IMR-90 (cell line): ENCODE measurements around the gene GUCY2D. TPM values are rescaled to one million over a fixed set of nuclear protein-coding genes. Genes with fewer than 3 reads are reported as not detected.

Source experiments
- ATAC-seq: fragments of 200-7000 bp; cut with Tn5 transposase; 2 replicates; pipeline ENCODE4 v1.9.1; 2020; ENCODE audit warnings: low read depth, mild to moderate bottlenecking, moderate library complexity
- BruUV-seq: library from RNA; stranded (reverse); fragments of 400-500 nt; replicated peaks from 2 replicates; lab custom pipeline; 2021; lab: Mats Ljungman, UMichigan
- CTCF ChIA-PET: fragments of 300-600 bp; formaldehyde crosslinking; extraction: SDS; loops from one replicate; lab custom pipeline; 2021; ENCODE audit warnings: antibody characterized with exemption; lab: Yijun Ruan, JAX
- POLR2A ChIA-PET: fragments of 300-600 bp; sonication (Branson Sonifier 250); formaldehyde crosslinking; loops from one replicate; lab custom pipeline; 2022; ENCODE audit warnings: antibody characterized with exemption; ENCODE audit not compliant: unreplicated experiment; lab: Charles Lee
- DNase-seq: peaks from one replicate; pipeline ENCODE4 v3.0.0; 2013
- H2AFZ ChIP-seq: replicated peaks from 2 replicates; pipeline ENCODE3; 2013; ENCODE audit warnings: low read length, mild to moderate bottlenecking; ENCODE audit not compliant: poor library complexity
- H2AK5ac ChIP-seq: 2 replicates; pipeline ENCODE4 v1.6.1; 2013; ENCODE audit warnings: low read depth, low read length, inconsistent platforms
- H2AK9ac ChIP-seq: replicated peaks from 2 replicates; pipeline ENCODE3; 2013; ENCODE audit warnings: mild to moderate bottlenecking, low read depth, low read length, moderate library complexity; ENCODE audit not compliant: poor library complexity
- H2BK120ac ChIP-seq: 2 replicates; pipeline ENCODE4 v1.6.1; 2013; ENCODE audit warnings: low read depth, low read length, inconsistent platforms
- H2BK15ac ChIP-seq: 3 replicates; pipeline ENCODE4 v1.6.1; 2013; ENCODE audit warnings: low read depth, low read length, inconsistent platforms
- H2BK20ac ChIP-seq: 2 replicates; pipeline ENCODE4 v1.6.1; 2013; ENCODE audit warnings: low read depth, mild to moderate bottlenecking, inconsistent platforms, low read length, moderate library complexity
- H2BK5ac ChIP-seq: 2 replicates; pipeline ENCODE4 v1.6.1; 2013; ENCODE audit warnings: mild to moderate bottlenecking, low read depth, low read length, inconsistent platforms; ENCODE audit not compliant: poor library complexity, severe bottlenecking
- H3K14ac ChIP-seq: replicated peaks from 2 replicates; pipeline ENCODE4 v1.6.1; 2013; ENCODE audit warnings: low read depth, low read length, inconsistent platforms
- H3K18ac ChIP-seq: 2 replicates; pipeline ENCODE4 v1.6.1; 2013; ENCODE audit warnings: low read depth, low read length, control low read depth
- H3K23ac ChIP-seq: 2 replicates; pipeline ENCODE4 v1.6.1; 2013; ENCODE audit warnings: low read depth, low read length, inconsistent platforms
- H3K27ac ChIP-seq: 2 replicates; pipeline ENCODE4 v1.5.1; 2013; ENCODE audit warnings: mild to moderate bottlenecking, control low read depth, low read length; ENCODE audit not compliant: insufficient read depth
- H3K27me3 ChIP-seq: 2 replicates; pipeline ENCODE4 v1.6.1; 2013; ENCODE audit warnings: low read length; ENCODE audit not compliant: control insufficient read depth, insufficient read depth
- H3K36me3 ChIP-seq: 2 replicates; pipeline ENCODE4 v1.6.1; 2013; ENCODE audit warnings: low read length, mixed read lengths; ENCODE audit not compliant: control insufficient read depth, insufficient read depth
- H3K4ac ChIP-seq: 2 replicates; pipeline ENCODE4 v1.6.1; 2013; ENCODE audit warnings: low read depth, low read length, inconsistent platforms
- H3K4me1 ChIP-seq: 2 replicates; pipeline ENCODE4 v1.6.1; 2013; ENCODE audit warnings: low read length, mixed read lengths; ENCODE audit not compliant: control insufficient read depth, insufficient read depth
- H3K4me2 ChIP-seq: 2 replicates; pipeline ENCODE4 v1.6.1; 2013; ENCODE audit warnings: low read depth, mild to moderate bottlenecking, control low read depth, low read length, moderate library complexity
- H3K4me3 ChIP-seq: 2 replicates; pipeline ENCODE4 v1.5.1; 2013; ENCODE audit warnings: low read depth, mild to moderate bottlenecking, control low read depth, low read length, moderate library complexity; ENCODE audit not compliant: insufficient read depth
- H3K56ac ChIP-seq: 2 replicates; pipeline ENCODE4 v1.6.1; 2013; ENCODE audit warnings: low read length, inconsistent platforms; ENCODE audit not compliant: insufficient read depth; ENCODE audit errors: extremely low read depth
- H3K79me1 ChIP-seq, 2 experiments: 2 replicates each; pipeline ENCODE4 v1.6.1; 2013; ENCODE audit warnings: low read length in 2 of 2, inconsistent platforms in 1 of 2, low read depth in 1 of 2
- H3K9ac ChIP-seq: 2 replicates; pipeline ENCODE4 v1.6.1; 2013; ENCODE audit warnings: low read depth, low read length, control low read depth
- H3K9me1 ChIP-seq: 2 replicates; pipeline ENCODE4 v1.6.1; 2013; ENCODE audit warnings: low read length, inconsistent platforms; ENCODE audit not compliant: insufficient read depth
- H3K9me3 ChIP-seq: 2 replicates; pipeline ENCODE4 v1.6.1; 2013; ENCODE audit warnings: low read length; ENCODE audit not compliant: control insufficient read depth, insufficient read depth
- H4K20me1 ChIP-seq: 2 replicates; pipeline ENCODE4 v1.6.1; 2013; ENCODE audit warnings: low read length, inconsistent platforms; ENCODE audit not compliant: insufficient read depth
- H4K5ac ChIP-seq: 2 replicates; pipeline ENCODE4 v1.6.1; 2013; ENCODE audit warnings: mild to moderate bottlenecking, low read depth, low read length, control low read depth
- H4K8ac ChIP-seq, 2 experiments: 2 replicates each; pipeline ENCODE4 v1.6.1; 2013; ENCODE audit warnings: low read depth in 2 of 2, low read length in 2 of 2, control low read depth in 1 of 2, inconsistent platforms in 1 of 2
- H4K91ac ChIP-seq: 2 replicates; pipeline ENCODE4 v1.6.1; 2013; ENCODE audit warnings: low read depth, low read length, inconsistent platforms; ENCODE audit not compliant: insufficient read depth
- CHD1 ChIP-seq: IDR thresholded peaks from 2 replicates; pipeline ENCODE4 v1.6.1; 2012; ENCODE audit warnings: low read depth, low read length, improper control_type of control experiment
- NFE2L2 ChIP-seq: fragments of 150-350 bp; IDR thresholded peaks from 2 replicates; pipeline ENCODE4 v1.6.1; 2016; ENCODE audit warnings: low read depth, mild to moderate bottlenecking, low read length
- RAD21 ChIP-seq: IDR thresholded peaks from 2 replicates; pipeline ENCODE4 v1.6.1; 2012; ENCODE audit warnings: low read length, improper control_type of control experiment
- SMC3 ChIP-seq: fragments of 150-350 bp; IDR thresholded peaks from 2 replicates; pipeline ENCODE4 v1.6.1; 2016; ENCODE audit warnings: low read depth, mild to moderate bottlenecking, antibody characterized with exemption, low read length, moderate library complexity
- WGBS, 2 experiments: methylation state at CpG; one replicate each; pipeline versions ENCODE4 v1.1.5 to v1.1.7; 2013; ENCODE audit warnings: missing lambda C conversion rate in 2 of 2; ENCODE audit not compliant: insufficient read length in 1 of 2; ENCODE audit errors: extremely low coverage in 2 of 2; 5-methylcytosine and 5-hydroxymethylcytosine counted together
- dilution Hi-C: fragments of 300-500 bp; cut with HindIII; formaldehyde crosslinking; loops from one replicate; pipeline ENCODE4 v1.14.3; 2018; ENCODE audit warnings: low sequenced_read_pairs; ENCODE audit not compliant: unreplicated experiment
- in situ Hi-C: fragments of 300-500 bp; cut with MboI; formaldehyde crosslinking; loops from 3 replicates; pipeline ENCODE4 v1.14.3; 2019; ENCODE audit warnings: low sequenced_read_pairs, inconsistent platforms, mixed read lengths
- intact Hi-C: fragments of 100-400 bp; cut with micrococcal nuclease; formaldehyde crosslinking; loops from 2 replicates; pipeline ENCODE4 v1.10.0; 2022
- polyA plus RNA-seq, 3 experiments: library from polyadenylated mRNA; depleted of rRNA; stranded (reverse); fragments of >200 nt; gene quantifications; 2 replicates each; pipeline ENCODE4 v1.2.3, GENCODE V29; 2012; ENCODE audit warnings: low replicate concordance in 1 of 3
- total RNA-seq: library from RNA; depleted of rRNA; stranded (reverse); fragments of >200 nt; gene quantifications from 2 replicates; pipeline ENCODE4 v1.2.3, GENCODE V29; 2012
- TF ChIP-seq, protein P1 (sequence below): fragments of 150-350 bp; IDR thresholded peaks from 2 replicates; pipeline ENCODE4 v1.6.1; 2017; ENCODE audit warnings: mild to moderate bottlenecking, antibody characterized with exemption, low read length, low read depth

The GUCY2D gene
- total and polyA plus RNA-seq, 2 of the 4 experiments (the other 2 are of a cell fraction), result 0.03 TPM; not detected in 1

DNA sequence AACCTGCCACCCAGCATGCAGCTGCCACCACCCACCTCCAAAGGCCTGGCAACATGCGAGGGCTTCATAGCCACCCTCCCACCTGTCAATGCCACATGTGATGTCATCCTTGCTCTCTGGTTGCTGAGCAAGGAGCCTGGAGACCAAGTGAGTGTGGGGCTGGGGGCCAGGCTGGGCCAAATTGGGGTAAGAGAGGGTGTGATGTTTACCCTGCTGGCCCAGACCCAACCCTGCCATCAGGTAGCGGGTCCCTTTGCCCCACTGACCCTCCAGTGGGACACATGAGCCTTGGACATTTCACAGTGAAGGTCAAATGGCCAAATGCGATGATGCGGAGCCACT lies 45.3 kb downstream of the GUCY2D start (continued):
- TF ChIP-seq, protein P1, sequence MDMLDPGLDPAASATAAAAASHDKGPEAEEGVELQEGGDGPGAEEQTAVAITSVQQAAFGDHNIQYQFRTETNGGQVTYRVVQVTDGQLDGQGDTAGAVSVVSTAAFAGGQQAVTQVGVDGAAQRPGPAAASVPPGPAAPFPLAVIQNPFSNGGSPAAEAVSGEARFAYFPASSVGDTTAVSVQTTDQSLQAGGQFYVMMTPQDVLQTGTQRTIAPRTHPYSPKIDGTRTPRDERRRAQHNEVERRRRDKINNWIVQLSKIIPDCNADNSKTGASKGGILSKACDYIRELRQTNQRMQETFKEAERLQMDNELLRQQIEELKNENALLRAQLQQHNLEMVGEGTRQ, result no peak

DNA sequence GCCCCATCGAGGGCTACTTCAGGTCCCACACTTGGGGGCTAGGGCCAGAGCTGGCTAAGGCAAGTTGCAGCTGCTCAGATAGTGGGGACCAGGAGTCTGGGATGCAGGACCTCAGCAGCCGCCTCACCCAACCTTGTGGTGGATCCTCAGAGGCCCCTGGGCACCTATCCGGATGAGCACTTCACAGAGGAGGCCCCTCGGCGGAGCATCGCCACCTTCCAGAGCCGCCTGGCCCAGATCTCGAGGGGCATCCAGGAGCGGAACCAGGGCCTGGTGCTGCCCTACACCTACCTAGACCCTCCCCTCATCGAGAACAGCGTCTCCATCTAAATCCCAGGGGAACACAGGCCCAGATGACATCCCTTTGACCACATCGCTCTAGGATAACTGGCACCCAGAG lies 45.8 kb downstream of the GUCY2D start:
- no peak overlapping the region for H2AK9ac ChIP-seq
- in situ Hi-C loops (loop anchor here (10.0 kb wide), 1 partner anchor 133 kb away; the partner anchor contains the start of gene RNF227), dilution Hi-C loops (no loop called here), intact Hi-C loops (no loop called here)
- CTCF ChIA-PET, result interaction anchor here (1.1 kb wide), 1 partner anchor 9 kb away, joined by 3 read pairs; no protein-coding TSS in a partner anchor
- no peak overlapping the region for H3K4me2 ChIP-seq
- no peak overlapping the region for H3K14ac ChIP-seq
- H2AK5ac ChIP-seq, result no peak overlapping the region
- no peak overlapping the region for H3K27ac ChIP-seq
- no peaks in the 10 kb centered on the region for H3K4me1 ChIP-seq
- TF ChIP-seq NFE2L2 (no peak), SMC3 (no peak), CHD1 (no peak), RAD21 (no peak)
- H3K56ac ChIP-seq, result no peak overlapping the region
- no peak overlapping the region for H2BK15ac ChIP-seq
- no peak overlapping the region for H3K23ac ChIP-seq
- no peak overlapping the region for H2AFZ ChIP-seq
- H4K8ac ChIP-seq, result no peak overlapping the region
- 80% methylated on average over 1 of the region's 12 CpGs; no CpG with 5 or more reads in 1 of the 2 experiments for WGBS, 2 experiments
- no peaks in the 10 kb centered on the region for H3K79me1 ChIP-seq
- H2BK20ac ChIP-seq, result no peak overlapping the region
- H3K27me3 ChIP-seq, result peaks cover 67% of the 10 kb centered on the region
- H3K9ac ChIP-seq, result no peak overlapping the region
- H2BK5ac ChIP-seq, result no peak overlapping the region
- no peaks in the 10 kb centered on the region for H3K9me1 ChIP-seq
- no peak overlapping the region for H3K4ac ChIP-seq
- POLR2A ChIA-PET, result no interaction called here
- no peak for ATAC-seq
- no peaks in the 10 kb centered on the region for H3K36me3 ChIP-seq
- no peak overlapping the region for H3K18ac ChIP-seq
- DNase-seq, result no peak
- H2BK120ac ChIP-seq, result no peak overlapping the region
- no peaks in the 10 kb centered on the region for H4K20me1 ChIP-seq
- no TSS peak for BruUV-seq
- no peak overlapping the region for H3K4me3 ChIP-seq
- H4K5ac ChIP-seq, result no peak overlapping the region
- no peaks in the 10 kb centered on the region for H3K9me3 ChIP-seq
- no peak overlapping the region for H4K91ac ChIP-seq
